ENCODE data around the gene PLB1.

The PLB1 gene

DNA sequence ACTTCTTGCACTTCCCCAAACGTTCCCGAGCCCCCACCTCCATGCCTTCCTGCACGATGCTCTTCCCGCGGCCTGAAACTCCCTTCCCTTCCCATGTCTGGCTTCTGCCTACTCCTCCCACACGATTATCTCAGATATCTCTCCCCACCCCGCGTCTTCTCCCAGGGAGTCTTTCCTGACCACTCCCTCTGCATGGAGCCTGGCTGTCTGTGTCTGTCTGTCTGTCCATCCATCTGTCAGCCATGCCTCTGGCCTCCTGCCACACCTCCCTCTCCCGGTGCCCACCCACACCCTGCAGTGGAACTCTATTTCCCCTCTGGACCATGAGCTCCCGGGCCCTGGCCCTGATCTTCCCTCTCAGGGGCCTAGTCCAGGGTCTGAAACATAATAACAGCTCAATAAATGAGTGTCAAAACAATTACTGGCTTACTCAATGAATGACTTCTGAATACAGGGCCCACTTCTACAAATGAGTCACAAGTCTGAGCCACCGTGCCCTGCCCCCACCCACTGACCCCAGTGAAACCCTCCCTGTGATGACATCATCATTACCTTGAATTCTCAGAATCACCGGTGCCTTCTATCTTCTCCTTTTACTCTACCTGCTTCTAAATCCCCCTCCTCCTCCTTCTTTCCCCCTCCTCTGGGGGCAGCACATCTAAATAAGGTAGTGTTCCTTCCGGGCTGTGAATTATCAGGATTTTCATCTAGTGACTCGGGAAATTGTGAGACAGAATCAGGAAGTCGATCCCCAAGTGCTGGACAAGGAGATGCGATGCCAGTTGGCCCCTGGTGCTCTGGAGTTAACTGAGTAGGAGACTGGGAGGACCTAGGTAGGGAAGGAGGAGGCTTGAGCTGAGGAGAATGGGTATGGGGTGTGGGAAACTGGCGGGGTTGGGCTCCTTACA is 46.1 kb upstream of the PLB1 start:
- no peak overlapping the region for H3K4me3 ChIP-seq
- H3K9me3 ChIP-seq (ENCODE audit: low read depth, low read length), result no peaks in the 10 kb centered on the region
- no peak for DNase-seq (ENCODE audit: low read depth, low spot score)
- H3K27ac ChIP-seq, result no peak overlapping the region
- TF ChIP-seq EZH2 (IDR thresholded peaks at IDR 0.05) (no peak), POLR2AphosphoS5 (IDR thresholded peaks at IDR 0.05; ENCODE audit: borderline replicate concordance, low read depth, low read length) (no peak), FOXP2 (optimal IDR thresholded peaks at IDR 0.05; ENCODE audit: control extremely low read depth, extremely low read length, insufficient read depth) (no peak)
- H3K36me3 ChIP-seq (ENCODE audit: insufficient read depth, low read length), result no peaks in the 10 kb centered on the region
- no peak overlapping the region for H3K9ac ChIP-seq (ENCODE audit: insufficient read length)

GRCh38 chr2:28450901-28451565 is 44.8 kb upstream of the PLB1 start:
- no peak for DNase-seq (ENCODE audit: low read depth, low spot score)
- Histone ChIP-seq H3K36me3 (ENCODE audit: insufficient read depth, low read length) (no peaks in the 10 kb centered on the region), H3K9me3 (ENCODE audit: low read depth, low read length) (no peaks in the 10 kb centered on the region), H3K9ac (ENCODE audit: insufficient read length) (no peak overlapping the region), H3K27ac (no peak overlapping the region), H3K4me3 (no peak overlapping the region)
- TF ChIP-seq POLR2AphosphoS5 (IDR thresholded peaks at IDR 0.05; ENCODE audit: borderline replicate concordance, low read depth, low read length) (no peak), FOXP2 (optimal IDR thresholded peaks at IDR 0.05; ENCODE audit: control extremely low read depth, extremely low read length, insufficient read depth) (no peak)

- H3K9me3 ChIP-seq (ENCODE audit: low read depth, low read length), result no peaks in the 10 kb centered on the region
- H3K9ac ChIP-seq (ENCODE audit: insufficient read length), result no peak overlapping the region
- DNase-seq (ENCODE audit: low read depth, low spot score), result no peak
- TF ChIP-seq POLR2AphosphoS5 (IDR thresholded peaks at IDR 0.05; ENCODE audit: borderline replicate concordance, low read depth, low read length), result no peak
- TF ChIP-seq FOXP2 (optimal IDR thresholded peaks at IDR 0.05; ENCODE audit: control extremely low read depth, extremely low read length, insufficient read depth), result no peak
- no peak for TF ChIP-seq EZH2 (IDR thresholded peaks at IDR 0.05)
- H3K27ac ChIP-seq, result no peak overlapping the region
- no peak overlapping the region for H3K4me3 ChIP-seq
- H3K36me3 ChIP-seq (ENCODE audit: insufficient read depth, low read length), result no peaks in the 10 kb centered on the region
Measured at GRCh38 chr2:28451793-28452533, 43.9 kb upstream of the PLB1 start.

DNA sequence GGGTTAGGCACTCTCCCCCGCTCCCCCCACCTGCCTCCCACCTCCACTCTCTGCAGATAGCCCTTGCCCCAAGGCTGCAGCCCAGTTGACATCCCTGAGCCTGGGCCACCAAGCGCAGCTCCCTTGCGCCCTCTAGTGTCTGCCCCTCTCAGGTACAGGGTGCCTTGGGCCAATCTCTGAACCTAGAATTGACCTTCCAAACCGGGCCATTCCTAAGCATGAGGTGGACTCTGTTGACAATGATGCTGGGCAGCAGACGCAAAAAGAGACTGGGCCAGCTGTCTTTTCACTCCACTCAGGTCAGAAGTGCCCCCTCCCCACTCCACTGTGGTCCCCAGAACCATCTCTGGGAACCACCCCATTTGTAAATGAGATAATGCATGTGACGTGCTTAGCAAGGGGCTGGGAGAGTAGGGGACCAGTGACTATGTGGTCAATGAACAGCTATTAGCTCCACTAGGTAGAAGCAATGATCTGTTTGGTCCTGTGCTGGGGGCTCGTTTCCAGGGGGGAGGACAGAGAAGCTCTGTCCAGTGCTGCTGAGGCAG is 43.3 kb upstream of the PLB1 start:
- Histone ChIP-seq H3K27ac (no peak overlapping the region), H3K9me3 (ENCODE audit: low read depth, low read length) (no peaks in the 10 kb centered on the region), H3K36me3 (ENCODE audit: insufficient read depth, low read length) (no peaks in the 10 kb centered on the region), H3K9ac (ENCODE audit: insufficient read length) (no peak overlapping the region), H3K4me3 (no peak overlapping the region)
- TF ChIP-seq POLR2AphosphoS5 (IDR thresholded peaks at IDR 0.05; ENCODE audit: borderline replicate concordance, low read depth, low read length) (no peak), EZH2 (IDR thresholded peaks at IDR 0.05) (no peak), FOXP2 (optimal IDR thresholded peaks at IDR 0.05; ENCODE audit: control extremely low read depth, extremely low read length, insufficient read depth) (no peak)
- DNase-seq (ENCODE audit: low read depth, low spot score), result no peak

DNA sequence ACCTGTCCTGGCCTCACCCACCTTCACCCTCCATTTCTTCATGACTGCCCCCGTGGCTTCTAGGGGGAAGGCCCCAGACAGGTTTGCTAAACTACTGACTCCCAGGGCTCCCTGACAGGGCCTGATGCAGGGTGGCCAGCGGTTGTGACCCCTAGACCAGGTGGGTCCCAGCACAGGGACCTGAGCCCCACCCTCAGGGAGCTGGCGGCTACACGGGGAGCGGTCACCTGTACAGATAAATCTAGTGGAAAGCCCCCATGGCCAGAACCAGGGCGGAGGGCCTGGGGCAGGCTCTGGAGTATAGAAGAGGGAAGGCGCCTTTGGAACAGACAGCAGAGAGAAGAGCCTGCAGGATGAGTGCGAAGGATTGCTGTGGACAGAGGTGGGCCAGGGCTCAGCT is 42.5 kb upstream of the PLB1 start:
- Histone ChIP-seq H3K4me3 (no peak overlapping the region), H3K9ac (ENCODE audit: insufficient read length) (no peak overlapping the region), H3K9me3 (ENCODE audit: low read depth, low read length) (no peaks in the 10 kb centered on the region), H3K27ac (no peak overlapping the region), H3K36me3 (ENCODE audit: insufficient read depth, low read length) (no peaks in the 10 kb centered on the region)
- DNase-seq (ENCODE audit: low read depth, low spot score), result no peak
- TF ChIP-seq POLR2AphosphoS5 (IDR thresholded peaks at IDR 0.05; ENCODE audit: borderline replicate concordance, low read depth, low read length) (no peak), EZH2 (IDR thresholded peaks at IDR 0.05) (no peak), FOXP2 (optimal IDR thresholded peaks at IDR 0.05; ENCODE audit: control extremely low read depth, extremely low read length, insufficient read depth) (no peak)

GRCh38 chr2:28454016-28454930 is 41.6 kb upstream of the PLB1 start:
- no peak overlapping the region for H3K9ac ChIP-seq (ENCODE audit: insufficient read length)
- no peak overlapping the region for H3K4me3 ChIP-seq
- DNase-seq (ENCODE audit: low read depth, low spot score), result no peak
- no peaks in the 10 kb centered on the region for H3K9me3 ChIP-seq (ENCODE audit: low read depth, low read length)
- no peak overlapping the region for H3K27ac ChIP-seq
- TF ChIP-seq POLR2AphosphoS5 (IDR thresholded peaks at IDR 0.05; ENCODE audit: borderline replicate concordance, low read depth, low read length), result no peak
- no peak for TF ChIP-seq EZH2 (IDR thresholded peaks at IDR 0.05)
- no peak for TF ChIP-seq FOXP2 (optimal IDR thresholded peaks at IDR 0.05; ENCODE audit: control extremely low read depth, extremely low read length, insufficient read depth)
- no peaks in the 10 kb centered on the region for H3K36me3 ChIP-seq (ENCODE audit: insufficient read depth, low read length)

GRCh38 chr2:28457237-28457636 is 38.6 kb upstream of the PLB1 start:
- no peaks in the 10 kb centered on the region for H3K9me3 ChIP-seq (ENCODE audit: low read depth, low read length)
- no peak overlapping the region for H3K4me3 ChIP-seq
- TF ChIP-seq EZH2 (IDR thresholded peaks at IDR 0.05) (no peak), FOXP2 (optimal IDR thresholded peaks at IDR 0.05; ENCODE audit: control extremely low read depth, extremely low read length, insufficient read depth) (no peak), POLR2AphosphoS5 (IDR thresholded peaks at IDR 0.05; ENCODE audit: borderline replicate concordance, low read depth, low read length) (no peak)
- H3K27ac ChIP-seq, result no peak overlapping the region
- no peak overlapping the region for H3K9ac ChIP-seq (ENCODE audit: insufficient read length)
- no peak for DNase-seq (ENCODE audit: low read depth, low spot score)
- no peaks in the 10 kb centered on the region for H3K36me3 ChIP-seq (ENCODE audit: insufficient read depth, low read length)
